GM21825 (cell line): ENCODE measurements around the gene TMEM98.
"Not testable (repeated sequence)": the region's sequence is repeated elsewhere in the genome, so short reads cannot be mapped to it uniquely, and the experiment has no call there.

Experiments
- ATAC-seq: cut with Tn5 transposase; IDR thresholded peaks from one replicate; pipeline ENCODE4 v1.9.1; 2021; ENCODE audit warnings: mild to moderate bottlenecking, moderate library complexity; ENCODE audit not compliant: unreplicated experiment

TMEM98 gene

DNA sequence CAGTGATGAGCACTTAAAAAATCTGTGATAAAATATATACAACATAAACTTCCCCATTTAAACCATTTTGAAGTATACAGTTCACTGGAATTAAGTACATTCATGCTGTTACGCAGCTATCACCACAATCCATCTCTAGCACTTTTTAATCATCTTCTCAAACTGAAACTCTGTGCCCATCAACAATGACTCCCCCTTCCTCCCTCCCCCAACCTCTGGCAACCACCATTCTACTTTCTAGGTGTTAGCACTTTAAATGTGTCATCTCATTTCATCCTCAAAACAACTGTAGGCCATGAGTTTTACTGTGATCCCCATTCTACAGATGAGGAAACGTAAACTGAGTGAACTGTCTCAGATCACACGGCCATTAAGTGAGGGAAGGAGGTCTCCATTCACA, 13.8 kb upstream of the TMEM98 start:
- ATAC-seq, result no peak

DNA sequence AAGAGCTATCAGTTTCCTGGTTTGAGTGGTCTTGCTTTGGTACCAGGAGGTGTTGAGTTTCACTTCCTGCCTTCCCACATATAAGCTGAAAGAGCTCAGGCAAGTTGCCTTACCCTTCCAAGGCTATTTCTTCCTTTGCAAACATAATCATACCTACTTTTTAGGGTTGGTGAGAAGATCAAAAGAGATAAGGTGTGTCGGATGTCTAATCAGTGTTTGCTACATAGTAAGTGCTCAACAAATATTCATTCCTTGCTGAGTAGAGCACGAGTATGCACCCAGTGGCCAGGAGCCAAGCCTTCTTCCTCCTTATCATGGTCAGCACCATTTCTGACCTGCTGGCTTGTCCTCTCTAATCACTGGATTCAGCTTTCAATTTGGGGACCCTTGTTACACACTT, 12.7 kb upstream of the TMEM98 start:
- ATAC-seq, result no peak

- no peak for ATAC-seq
Observed at GRCh38 chr17:32916134-32916533, 11.8 kb upstream of the TMEM98 start.

- ATAC-seq, result no peak
Observed at GRCh38 chr17:32917081-32917480, 10.9 kb upstream of the TMEM98 start.

- ATAC-seq, result no peak
Observed at GRCh38 chr17:32917842-32918241, 10.1 kb upstream of the TMEM98 start.

DNA sequence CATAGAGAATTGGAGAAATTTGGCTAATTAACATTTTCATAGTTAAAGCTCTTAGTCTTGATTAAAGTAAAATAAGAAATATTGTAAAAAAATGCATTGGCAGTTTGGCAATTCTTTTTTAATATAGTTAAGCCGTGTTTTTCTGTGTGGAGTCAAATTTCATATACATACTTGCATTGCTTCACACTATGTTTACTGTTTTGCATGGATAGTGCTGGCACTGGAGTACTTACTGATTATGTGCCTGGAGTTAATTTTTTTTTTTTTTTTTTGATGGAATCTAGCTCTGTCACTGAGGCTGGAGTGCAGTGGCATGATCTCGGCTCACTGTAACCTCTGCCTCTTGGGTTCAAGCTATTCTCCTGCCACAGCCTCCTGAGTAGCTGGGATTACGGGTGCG, 8.1 kb upstream of the TMEM98 start:
- not testable (repeated sequence) for ATAC-seq

DNA sequence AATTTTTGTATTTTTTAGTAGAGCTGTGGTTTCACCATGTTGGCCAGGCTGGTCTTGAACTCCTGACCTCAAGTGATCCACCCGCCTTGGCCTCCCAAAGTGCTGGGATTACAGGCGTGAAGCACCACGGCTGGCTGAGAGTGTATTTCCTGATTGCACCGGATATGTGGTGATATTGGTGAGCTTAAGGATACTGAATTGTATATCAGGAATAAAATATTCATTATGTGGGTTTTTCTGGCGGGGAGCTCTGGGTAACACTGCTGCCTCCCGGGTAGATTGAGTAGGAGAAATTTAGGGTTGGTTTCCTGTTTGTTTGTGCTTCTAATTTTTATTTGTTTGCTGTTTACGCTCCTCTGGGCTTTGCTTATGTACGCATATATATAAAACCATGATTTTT, 7.7 kb upstream of the TMEM98 start:
- no peak for ATAC-seq

DNA sequence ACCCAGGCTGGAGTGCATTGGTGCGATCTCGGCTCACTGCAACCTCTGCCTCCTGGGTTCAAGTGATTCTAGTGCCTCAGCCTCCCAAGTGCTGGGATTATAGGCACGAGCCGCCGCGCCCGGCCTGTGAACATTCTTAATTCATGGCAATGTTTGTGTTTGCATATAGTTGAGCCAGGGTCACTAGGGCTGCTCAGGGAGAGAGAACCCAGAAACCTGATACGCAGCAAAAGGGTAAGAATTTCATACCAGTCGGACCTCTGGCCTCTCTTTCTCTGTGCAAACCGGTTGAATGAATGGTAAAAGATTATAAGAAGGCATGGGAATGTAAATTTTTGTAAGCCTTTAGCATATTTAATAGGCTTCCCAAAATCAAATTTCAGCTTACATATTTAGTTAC, 6.9 kb upstream of the TMEM98 start:
- no peak for ATAC-seq

GRCh38 chr17:32923905-32924304, 4.0 kb upstream of the TMEM98 start:
- not testable (repeated sequence) for ATAC-seq

GRCh38 chr17:32926183-32926582, 1.8 kb upstream of the TMEM98 start:
- no peak for ATAC-seq

DNA sequence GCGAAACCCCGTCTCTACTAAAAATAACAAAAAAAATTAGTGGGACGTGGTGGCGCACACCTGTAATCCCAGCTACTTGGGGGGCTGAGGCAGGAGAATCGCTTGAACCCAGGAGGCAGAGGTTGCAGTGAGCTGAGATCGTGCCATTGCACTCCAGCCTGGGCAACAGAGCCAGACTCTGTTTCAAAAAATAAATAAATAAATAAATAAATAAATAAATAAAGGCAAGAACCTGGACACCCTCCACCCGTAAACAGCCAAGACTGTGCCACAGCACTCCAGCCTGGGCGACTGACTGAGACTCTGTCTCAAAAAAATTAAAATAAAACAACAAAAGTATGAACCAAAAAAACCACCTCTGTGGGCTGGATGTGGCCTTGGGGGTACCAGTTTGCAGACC, 1.2 kb upstream of the TMEM98 start:
- not testable (repeated sequence) for ATAC-seq

DNA sequence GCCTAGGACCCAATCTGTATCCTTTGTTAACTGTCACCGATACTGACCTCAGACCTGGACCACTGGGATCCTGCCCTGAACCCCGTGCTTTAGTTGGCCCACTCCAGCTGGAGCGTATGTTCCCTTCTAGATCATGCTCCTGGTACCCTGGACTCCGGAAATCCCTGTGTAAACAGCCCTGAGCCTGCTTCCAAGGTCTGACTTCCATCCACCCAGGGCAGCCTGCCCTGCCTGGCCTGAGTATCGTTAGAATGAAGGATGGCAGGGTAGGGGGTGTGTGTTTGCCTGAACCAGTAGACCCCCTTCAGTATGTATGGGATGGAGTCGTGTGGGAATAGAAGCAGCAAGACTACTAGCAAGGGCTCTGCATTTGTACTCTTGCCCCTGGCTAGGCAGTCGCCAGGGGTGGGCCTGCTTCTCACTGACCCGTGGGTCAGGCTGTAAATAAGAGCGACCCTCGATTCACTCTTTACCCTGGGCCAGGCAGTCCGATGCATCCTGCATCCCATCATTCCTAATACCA, 691 bp upstream of the TMEM98 start:
- no peak for ATAC-seq

GRCh38 chr17:32928586-32929535, 908 bp downstream of the TMEM98 start:
- no peak for ATAC-seq

DNA sequence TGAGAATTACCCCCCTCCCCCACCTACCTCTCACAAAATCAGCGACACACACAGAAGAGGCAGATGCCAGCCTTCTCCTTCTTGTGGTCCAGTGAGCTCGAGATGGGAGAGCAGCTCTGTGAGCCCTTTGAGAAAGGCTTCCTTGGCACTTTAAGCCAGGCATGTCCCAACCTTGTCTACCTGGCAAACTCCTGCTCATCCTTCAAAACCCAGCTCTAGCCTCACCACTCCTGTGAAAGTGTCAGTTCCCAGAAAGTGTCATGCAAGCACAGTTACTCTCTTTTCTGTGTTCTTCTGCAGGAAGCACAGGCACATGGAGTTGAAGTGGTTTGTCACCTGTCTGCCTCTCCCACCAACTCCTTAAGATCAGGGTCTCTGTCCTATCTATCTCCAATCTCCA, 1.6 kb downstream of the TMEM98 start:
- no peak for ATAC-seq

DNA sequence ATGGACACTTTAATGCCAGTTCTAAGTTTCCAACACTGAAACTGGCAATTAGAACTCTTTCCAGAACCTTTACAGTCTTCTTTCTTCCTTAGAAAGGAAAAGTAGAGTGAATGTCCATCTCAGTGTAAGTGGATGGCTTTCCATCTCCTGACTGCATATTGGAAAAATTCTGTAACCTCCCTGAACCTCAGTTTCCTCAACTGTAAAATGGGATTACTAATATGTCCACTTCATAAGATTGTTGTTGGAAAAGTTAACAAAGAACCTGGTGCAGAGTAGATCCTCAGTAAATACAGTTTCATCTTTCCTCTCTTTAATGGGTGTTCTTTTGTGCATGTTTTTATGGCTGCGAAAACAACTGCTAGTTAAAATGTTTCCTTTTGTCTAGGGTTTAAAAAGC, 2.6 kb downstream of the TMEM98 start:
- ATAC-seq, result no peak

GRCh38 chr17:32931686-32932085, 3.7 kb downstream of the TMEM98 start:
- no peak for ATAC-seq

DNA sequence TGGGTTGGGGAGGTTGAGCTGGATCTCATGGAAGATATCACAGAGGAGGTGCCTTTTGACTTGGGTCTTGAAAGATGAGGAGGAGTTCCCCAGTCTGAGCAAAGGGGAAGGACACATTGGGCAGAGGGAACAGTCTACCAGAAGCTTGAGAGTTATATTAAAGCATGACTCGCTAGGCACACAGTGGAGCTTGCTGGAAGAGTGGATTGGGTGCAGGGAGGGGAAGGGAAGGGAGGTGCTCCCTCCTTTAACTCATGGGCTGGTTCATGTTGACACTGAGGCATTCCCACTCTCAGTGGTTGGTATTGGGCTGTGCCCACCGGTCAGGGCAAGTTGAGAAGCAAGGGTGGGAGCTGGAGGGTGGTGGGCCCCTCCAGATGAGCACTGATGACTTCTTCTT, 5.9 kb downstream of the TMEM98 start:
- ATAC-seq, result no peak

DNA sequence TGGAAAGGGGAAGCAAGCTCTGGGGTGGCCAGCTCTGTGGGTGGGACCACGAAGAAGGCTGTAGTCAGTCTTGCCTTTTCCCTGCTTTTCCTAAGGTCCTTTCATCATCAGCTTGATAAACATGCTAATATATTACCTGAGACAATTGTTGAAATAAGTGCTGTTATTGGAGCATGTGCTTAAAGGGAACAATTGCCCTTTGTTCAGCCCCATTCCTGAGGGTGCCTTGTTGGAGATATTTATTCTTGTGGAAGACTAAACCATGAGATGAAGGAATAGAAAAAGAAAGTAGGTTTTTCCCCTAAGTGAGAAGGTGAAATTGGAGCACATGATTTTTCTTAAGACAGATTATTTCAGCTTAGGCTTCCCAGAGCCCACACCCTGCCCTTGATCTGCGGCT, 7.8 kb downstream of the TMEM98 start:
- no peak for ATAC-seq

DNA sequence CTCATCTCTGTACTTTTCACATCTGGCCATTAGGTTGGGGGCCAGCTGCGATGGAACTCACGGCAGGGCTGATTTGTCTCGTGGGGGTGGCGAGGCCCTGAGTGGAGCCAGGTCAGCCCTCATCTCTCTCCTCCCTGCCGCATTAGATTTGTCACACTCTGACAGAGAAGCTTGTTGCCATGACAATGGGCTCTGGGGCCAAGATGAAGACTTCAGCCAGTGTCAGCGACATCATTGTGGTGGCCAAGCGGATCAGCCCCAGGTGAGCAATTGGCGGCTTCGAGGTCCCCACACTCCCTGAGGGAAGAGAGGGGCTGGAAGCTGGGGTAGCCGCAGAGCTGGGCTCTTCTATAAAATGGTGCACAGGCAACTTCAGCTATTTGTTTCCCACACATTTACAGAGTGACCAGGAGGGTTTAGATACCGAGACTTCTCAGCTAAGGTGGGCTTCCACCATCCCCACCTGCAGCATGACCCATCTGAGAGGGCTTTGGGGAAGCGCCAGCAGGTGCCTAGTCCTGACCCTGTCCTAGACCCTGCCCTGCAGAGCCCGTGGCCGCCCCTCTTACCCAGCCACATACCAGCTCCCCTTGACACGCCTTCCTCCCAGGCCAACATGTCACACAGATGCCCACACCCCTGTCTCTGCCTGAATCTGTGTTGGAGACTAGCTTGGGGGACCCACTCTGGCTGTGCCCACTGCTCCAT, 8.4 kb downstream of the TMEM98 start:
- ATAC-seq, result no peak

DNA sequence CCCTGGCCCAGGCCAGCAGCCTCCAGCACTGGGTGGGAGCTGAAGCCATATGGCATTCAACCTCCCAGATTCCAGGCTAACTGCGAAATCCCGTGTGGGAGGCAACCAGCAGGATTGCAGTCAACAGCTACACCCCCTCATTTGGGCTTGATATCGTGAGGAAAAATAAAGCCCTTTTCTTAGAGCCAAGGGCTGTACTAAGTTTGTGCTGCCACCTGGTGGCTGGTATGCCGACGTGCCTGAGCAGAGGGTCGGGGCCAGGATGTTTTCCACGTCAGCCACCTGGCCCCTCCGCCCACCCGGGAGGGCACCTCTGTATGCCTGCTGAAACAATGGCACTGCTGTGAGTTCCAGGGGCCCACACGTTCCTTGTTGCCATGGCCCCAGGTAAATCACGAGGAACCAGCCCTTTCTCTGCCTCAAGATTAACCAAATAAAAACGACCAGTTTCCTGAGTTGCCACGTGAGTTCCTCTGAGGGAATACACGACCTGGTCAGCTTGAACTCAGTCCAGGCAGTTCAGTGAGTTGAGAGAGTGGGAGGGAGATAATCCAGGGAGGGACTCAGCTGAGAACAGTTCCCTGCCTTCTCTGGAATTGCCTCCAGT, 9.0 kb downstream of the TMEM98 start:
- ATAC-seq, result no peak

DNA sequence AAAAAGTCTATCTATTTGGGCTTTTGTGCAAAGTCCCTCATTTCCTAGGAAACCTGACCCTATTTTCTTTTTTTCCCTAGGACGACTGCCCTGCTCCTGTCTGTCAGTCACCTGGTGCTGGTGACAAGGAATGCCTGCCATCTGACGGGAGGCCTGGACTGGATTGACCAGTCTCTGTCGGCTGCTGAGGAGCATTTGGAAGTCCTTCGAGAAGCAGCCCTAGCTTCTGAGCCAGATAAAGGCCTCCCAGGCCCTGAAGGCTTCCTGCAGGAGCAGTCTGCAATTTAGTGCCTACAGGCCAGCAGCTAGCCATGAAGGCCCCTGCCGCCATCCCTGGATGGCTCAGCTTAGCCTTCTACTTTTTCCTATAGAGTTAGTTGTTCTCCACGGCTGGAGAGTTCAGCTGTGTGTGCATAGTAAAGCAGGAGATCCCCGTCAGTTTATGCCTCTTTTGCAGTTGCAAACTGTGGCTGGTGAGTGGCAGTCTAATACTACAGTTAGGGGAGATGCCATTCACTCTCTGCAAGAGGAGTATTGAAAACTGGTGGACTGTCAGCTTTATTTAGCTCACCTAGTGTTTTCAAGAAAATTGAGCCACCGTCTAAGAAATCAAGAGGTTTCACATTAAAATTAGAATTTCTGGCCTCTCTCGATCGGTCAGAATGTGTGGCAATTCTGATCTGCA, 12.9 kb downstream of the TMEM98 start:
- ATAC-seq, result no peak
